H1 (cell line): ENCODE results near the gene PIEZO1. TPM values are rescaled to one million over a fixed set of nuclear protein-coding genes. Genes with fewer than 3 reads are reported as not detected.

Experiments
- CTCF ChIA-PET: fragments of 300-600 bp; sonication (Branson Sonifier 250); formaldehyde crosslinking; loops from one replicate; lab custom pipeline; 2021; ENCODE audit not compliant: partially characterized antibody; lab: Charles Lee
- POLR2A ChIA-PET: fragments of 300-600 bp; sonication (Branson Sonifier 250); formaldehyde crosslinking; loops from one replicate; lab custom pipeline; 2021; ENCODE audit warnings: inconsistent platforms; ENCODE audit not compliant: partially characterized antibody; lab: Charles Lee
- DNase-seq, 2 experiments: peaks; one replicate each; pipeline versions ENCODE4 v3.0.0 to v3.0.0-alpha.2; 2010 to 2022; ENCODE audit warnings: low spot score in 2 of 2, low read depth in 1 of 2, mixed read lengths in 1 of 2
- FAIRE-seq: peaks from 2 replicates; lab custom pipeline; 2011; peaks lifted over from hg19 to GRCh38; lab: Jason Lieb, UNC
- H2AFZ ChIP-seq: 2 replicates; pipeline ENCODE4 v1.8.1; 2012; ENCODE audit warnings: low read length, inconsistent platforms
- H2AK5ac ChIP-seq: 2 replicates; pipeline ENCODE4 v1.6.1; 2013; ENCODE audit warnings: low read depth, low read length
- H2BK120ac ChIP-seq: replicated peaks from 2 replicates; pipeline ENCODE3; 2013; ENCODE audit warnings: low read depth, low read length, inconsistent platforms
- H2BK12ac ChIP-seq: 2 replicates; pipeline ENCODE4 v1.6.1; 2013; ENCODE audit warnings: low read depth, low read length
- H2BK15ac ChIP-seq: 2 replicates; pipeline ENCODE4 v1.6.1; 2013; ENCODE audit warnings: low read length
- H2BK20ac ChIP-seq: 2 replicates; pipeline ENCODE4 v1.6.1; 2013; ENCODE audit warnings: low read length
- H2BK5ac ChIP-seq: 2 replicates; pipeline ENCODE4 v1.6.1; 2013; ENCODE audit warnings: low read depth, low read length
- H3K14ac ChIP-seq: 2 replicates; pipeline ENCODE4 v1.6.1; 2013; ENCODE audit warnings: inconsistent platforms; ENCODE audit not compliant: insufficient read length
- H3K18ac ChIP-seq: 2 replicates; pipeline ENCODE4 v1.6.1; 2013; ENCODE audit warnings: low read length; ENCODE audit errors: extremely low read depth
- H3K23ac ChIP-seq: 2 replicates; pipeline ENCODE4 v1.6.1; 2013; ENCODE audit warnings: inconsistent platforms; ENCODE audit not compliant: insufficient read length
- H3K23me2 ChIP-seq: 2 replicates; pipeline ENCODE4 v1.6.1; 2013; ENCODE audit warnings: low read depth, low read length
- H3K27ac ChIP-seq: 2 replicates; pipeline ENCODE4 v1.6.1; 2011; ENCODE audit warnings: low read depth, low read length, inconsistent platforms
- H3K27me3 ChIP-seq, 4 experiments: replicated peaks in 1 of 4; 1 replicate in 1 of 4; 2 replicates in 3 of 4; pipeline versions ENCODE4 v1.6.1 to v1.8.1; 2011 to 2013; ENCODE audit warnings: low read length in 3 of 4, mild to moderate bottlenecking in 3 of 4, inconsistent platforms in 2 of 4, mixed read lengths in 2 of 4, moderate library complexity in 1 of 4; ENCODE audit not compliant: control insufficient read depth in 3 of 4, insufficient read depth in 3 of 4; ENCODE audit errors: extremely low read depth in 1 of 4
- H3K36me3 ChIP-seq, 4 experiments: 2 replicates each; pipeline versions ENCODE4 v1.6.1 to v1.8.1; 2011 to 2013; ENCODE audit warnings: mild to moderate bottlenecking in 4 of 4, low read length in 3 of 4, moderate library complexity in 2 of 4, control low read depth in 1 of 4, inconsistent platforms in 1 of 4; ENCODE audit not compliant: insufficient read depth in 4 of 4, control insufficient read depth in 2 of 4
- H3K4ac ChIP-seq: replicated peaks from 2 replicates; pipeline ENCODE3; 2013; ENCODE audit warnings: low read length, low read depth, mixed read lengths, inconsistent platforms; ENCODE audit not compliant: insufficient read length
- H3K4me1 ChIP-seq, 4 experiments: replicated peaks in 1 of 4; 1 replicate in 1 of 4; 2 replicates in 3 of 4; pipeline versions ENCODE4 v1.6.1 to v1.8.1; 2011 to 2013; ENCODE audit warnings: low read length in 3 of 4, inconsistent platforms in 2 of 4, mixed read lengths in 1 of 4; ENCODE audit not compliant: insufficient read depth in 4 of 4, control insufficient read depth in 3 of 4
- H3K4me2 ChIP-seq, 2 experiments: 2 replicates each; pipeline versions ENCODE4 v1.6.1 to v1.8.1; 2011 to 2013; ENCODE audit warnings: low read depth in 2 of 2, low read length in 2 of 2, control low read depth in 1 of 2, inconsistent platforms in 1 of 2, mild to moderate bottlenecking in 1 of 2; ENCODE audit not compliant: insufficient read depth in 1 of 2
- H3K4me3 ChIP-seq, 4 experiments: fragments of 200-600, 300-600 bp in 1 of 4; sonication (generic), shearing (Covaris generic), sonication (Bioruptor Twin) in 1 of 4; 2 replicates each; pipeline versions ENCODE4 v1.5.1 to v1.8.1; 2011 to 2016; ENCODE audit warnings: low read length in 4 of 4, low read depth in 3 of 4, control low read depth in 2 of 4, inconsistent platforms in 2 of 4, mild to moderate bottlenecking in 2 of 4, mixed read lengths in 1 of 4, moderate library complexity in 1 of 4; ENCODE audit not compliant: insufficient read depth in 2 of 4; ENCODE audit errors: extremely low read depth in 1 of 4
- H3K56ac ChIP-seq: replicated peaks from 2 replicates; pipeline ENCODE3; 2013; ENCODE audit warnings: low read depth, mild to moderate bottlenecking, mixed read lengths, low read length, inconsistent platforms; ENCODE audit not compliant: insufficient read length
- H3K79me1 ChIP-seq: 2 replicates; pipeline ENCODE4 v1.6.1; 2013; ENCODE audit warnings: low read depth, low read length, control low read depth
- H3K79me2 ChIP-seq, 2 experiments: 2 replicates each; pipeline versions ENCODE4 v1.6.1 to v1.8.1; 2012 to 2013; ENCODE audit warnings: low read length in 2 of 2, mild to moderate bottlenecking in 2 of 2, inconsistent platforms in 1 of 2; ENCODE audit not compliant: insufficient read depth in 2 of 2, control insufficient read depth in 1 of 2
- H3K9ac ChIP-seq, 4 experiments: replicated peaks in 1 of 4; 1 replicate in 1 of 4; 2 replicates in 3 of 4; pipeline versions ENCODE4 v1.6.1 to v1.8.1; 2011 to 2013; ENCODE audit warnings: low read depth in 3 of 4, low read length in 3 of 4, control low read depth in 2 of 4, mild to moderate bottlenecking in 2 of 4, moderate library complexity in 2 of 4, inconsistent platforms in 1 of 4; ENCODE audit errors: extremely low read depth in 1 of 4
- H3K9me3 ChIP-seq, 2 experiments: 2 replicates each; pipeline versions ENCODE4 v1.6.1 to v1.8.1; 2012 to 2013; ENCODE audit warnings: mild to moderate bottlenecking in 2 of 2, moderate library complexity in 2 of 2, control low read depth in 1 of 2, inconsistent platforms in 1 of 2, low read depth in 1 of 2, low read length in 1 of 2, mixed read lengths in 1 of 2; ENCODE audit not compliant: insufficient read depth in 2 of 2
- H4K20me1 ChIP-seq, 2 experiments: replicated peaks in 1 of 2; 2 replicates each; pipeline versions ENCODE3 to v1.8.1; 2011 to 2013; ENCODE audit warnings: inconsistent platforms in 2 of 2, low read length in 2 of 2, mild to moderate bottlenecking in 1 of 2; ENCODE audit not compliant: insufficient read depth in 2 of 2, control insufficient read depth in 1 of 2
- H4K5ac ChIP-seq: 2 replicates; pipeline ENCODE4 v1.6.1; 2013; ENCODE audit warnings: low read length, low read depth, mixed read lengths, inconsistent platforms; ENCODE audit not compliant: insufficient read length
- H4K8ac ChIP-seq: 2 replicates; pipeline ENCODE4 v1.8.0; 2013; ENCODE audit warnings: mild to moderate bottlenecking, moderate library complexity, low read length, inconsistent platforms; ENCODE audit not compliant: insufficient read depth; ENCODE audit errors: extremely low read depth
- H4K91ac ChIP-seq: replicated peaks from 2 replicates; pipeline ENCODE3; 2013; ENCODE audit warnings: low read length, mixed read lengths, inconsistent platforms; ENCODE audit not compliant: insufficient read length
- EGR1 ChIP-seq: IDR thresholded peaks from 2 replicates; pipeline ENCODE4 v1.6.1; 2011; ENCODE audit warnings: low read depth, low read length, borderline replicate concordance
- MAX ChIP-seq: IDR thresholded peaks from 2 replicates; pipeline ENCODE4 v1.6.1; 2012; ENCODE audit warnings: inconsistent platforms
- SIRT6 ChIP-seq: IDR thresholded peaks from one replicate; pipeline ENCODE4 v1.7.1; 2012; ENCODE audit warnings: low read length, inconsistent platforms
- SIX5 ChIP-seq: IDR thresholded peaks from 2 replicates; pipeline ENCODE4 v1.6.1; 2011; ENCODE audit warnings: mild to moderate bottlenecking, low read depth, low read length
- TEAD4 ChIP-seq: IDR thresholded peaks from 2 replicates; pipeline ENCODE4 v1.6.1; 2012; ENCODE audit warnings: low read depth, low read length, inconsistent platforms, mixed read lengths
- ZNF274 ChIP-seq: IDR thresholded peaks from 2 replicates; pipeline ENCODE4 v1.7.0; 2012; ENCODE audit warnings: low read length, borderline replicate concordance; ENCODE audit errors: extremely low read depth
- WGBS, 2 experiments: shearing (Covaris generic) in 1 of 2; methylation state at CpG; one replicate each; pipeline versions ENCODE4 v1.1.6 to v1.1.7; 2013 to 2015; ENCODE audit warnings: low lambda C conversion rate in 2 of 2, mixed read lengths in 2 of 2, inconsistent platforms in 1 of 2, low coverage in 1 of 2, missing lambda C conversion rate in 1 of 2; ENCODE audit not compliant: insufficient replicate concordance in 2 of 2, insufficient coverage in 1 of 2, insufficient read length in 1 of 2; ENCODE audit errors: extremely low coverage in 1 of 2, missing lambda C conversion rate in 1 of 2; 5-methylcytosine and 5-hydroxymethylcytosine counted together
- polyA plus RNA-seq, 7 experiments: library from polyadenylated mRNA; depleted of rRNA in 3 of 7; stranded (reverse) in 5 of 7; unstranded in 2 of 7; fragments of >200 nt in 5 of 7; fragments of 200-250 nt in 2 of 7; gene quantifications; 1 replicate in 5 of 7; 2 replicates in 1 of 7; 4 replicates in 1 of 7; pipeline versions ENCODE4 v1.2.1 to v1.2.3, GENCODE V29; 2011 to 2013; ENCODE audit warnings: missing spikeins in 2 of 7, mixed read lengths in 2 of 7
- total RNA-seq: library from RNA; stranded (reverse); fragmentation: NEBNext Ultra II Directional; extraction: Animal tissue kit (Norgen Biotek cat#: 25700); gene quantifications from 2 replicates; pipeline ENCODE4 v1.2.1, GENCODE V29; 2021

PIEZO1 gene
- total and polyA plus RNA-seq, 2 of the 8 experiments (the other 6 are each of a cell fraction or from before 2014, with no cell fraction given): 42.3 to 67.5 TPM

GRCh38 chr16:88713054-88713453 is 72.0 kb downstream of the PIEZO1 start:
- POLR2A ChIA-PET: interaction anchor here (0.5 to 1.2 kb wide), 2 partner anchors 30 to 98 kb away, joined by 3 to 4 read pairs; no protein-coding TSS in a partner anchor
- FAIRE-seq: no peak
- no peak overlapping the region for H2BK5ac ChIP-seq
- H2BK20ac ChIP-seq: no peak overlapping the region
- no peak overlapping the region for H4K5ac ChIP-seq
- peaks cover 10% of the 10 kb centered on the region for H3K79me1 ChIP-seq
- H4K91ac ChIP-seq: no peak overlapping the region
- H3K4me3 ChIP-seq: no peak overlapping the region
- 84% methylated on average over 7 of the region's 15 CpGs; no CpG with 5 or more reads in 1 of the 2 experiments for WGBS, 2 experiments
- no peak overlapping the region for H3K4me2 ChIP-seq
- H4K20me1 ChIP-seq: peaks cover 6 to 12% of the 10 kb centered on the region in 2 experiments
- H2BK12ac ChIP-seq: no peak overlapping the region
- peaks cover 0 to 3% (median 0%) of the 10 kb centered on the region in 4 experiments; a peak in 1 of 7 replicates for H3K4me1 ChIP-seq
- no peaks in the 10 kb centered on the region for H3K23me2 ChIP-seq
- TF ChIP-seq ZNF274 (no peak), EGR1 (no peak), MAX (no peak), SIRT6 (no peak), TEAD4 (no peak), SIX5 (no peak)
- no peak overlapping the region for H2BK120ac ChIP-seq
- H3K4ac ChIP-seq: no peak overlapping the region
- peaks cover 4 to 31% (median 18%) of the 10 kb centered on the region in 4 experiments; a peak in 5 of 8 replicates for H3K36me3 ChIP-seq
- no peak overlapping the region for H3K18ac ChIP-seq
- H3K23ac ChIP-seq: no peak overlapping the region
- no peak overlapping the region for H3K14ac ChIP-seq
- no peak overlapping the region for H2AFZ ChIP-seq
- H3K27me3 ChIP-seq: no peaks in the 10 kb centered on the region
- CTCF ChIA-PET: interaction anchor here (0.6 to 6.3 kb wide), 3 partner anchors 23 to 227 kb away, joined by 3 to 33 read pairs (median 4); no protein-coding TSS in a partner anchor
- no peak overlapping the region for H3K27ac ChIP-seq
- DNase-seq: no peak
- H3K56ac ChIP-seq: no peak overlapping the region
- H4K8ac ChIP-seq: no peak overlapping the region; the same call in 1 of the 2 replicates
- H2AK5ac ChIP-seq: no peak overlapping the region
- no peak overlapping the region for H3K9ac ChIP-seq
- peaks cover 0 to 7% of the 10 kb centered on the region in 2 experiments; a peak in 1 of 4 replicates for H3K79me2 ChIP-seq
- no peaks in the 10 kb centered on the region for H3K9me3 ChIP-seq
- no peak overlapping the region for H2BK15ac ChIP-seq
